ENCODE results near the gene IL37.
A peak's percentile ranks its signal among the peaks of the same experiment; 100 is the strongest.

Gene IL37

GRCh38 chr2:112880696-112881095, 30.3 kb upstream of the IL37 start:
- TF ChIP-seq SUZ12 (IDR thresholded peaks at IDR 0.05) (no peak), ELF4 (IDR thresholded peaks at IDR 0.05) (no peak), HDGF (IDR thresholded peaks at IDR 0.05; ENCODE audit: borderline replicate concordance) (no peak), SP1 (IDR thresholded peaks at IDR 0.05) (no peak), TARDBP (IDR thresholded peaks at IDR 0.05) (no peak), L3MBTL2 (conservative IDR thresholded peaks at IDR 0.05) (no peak), PKNOX1 (IDR thresholded peaks at IDR 0.05) (no peak), FOXM1 (IDR thresholded peaks at IDR 0.05; ENCODE audit: borderline replicate concordance) (no peak), CTBP1 (IDR thresholded peaks at IDR 0.05; ENCODE audit: borderline replicate concordance) (no peak), NFRKB (IDR thresholded peaks at IDR 0.05) (no peak), FOXK2 (IDR thresholded peaks at IDR 0.05) (no peak), FOXA1 (IDR thresholded peaks at IDR 0.05) (no peak), LEF1 (IDR thresholded peaks at IDR 0.05; ENCODE audit: borderline replicate concordance) (no peak), ZNF384 (IDR thresholded peaks at IDR 0.05) (no peak)
- ChIA-PET POLR2A (no interaction called here), CTCF (interaction anchor here (0.6 kb wide), 1 partner anchor 128 kb away, joined by 3 read pairs; no protein-coding TSS in a partner anchor)
- no peak for DNase-seq (ENCODE audit: extremely low spot score)

- TF ChIP-seq PKNOX1 (IDR thresholded peaks at IDR 0.05), result no peak
- ChIA-PET POLR2A (no interaction called here), CTCF (interaction anchor here (0.6 kb wide), 1 partner anchor 128 kb away, joined by 3 read pairs; no protein-coding TSS in a partner anchor)
- no peak for DNase-seq (ENCODE audit: extremely low spot score)
These were observed 29.6 kb upstream of the IL37 start for GRCh38 chr2:112881217-112881985.

- TF ChIP-seq SUZ12 (IDR thresholded peaks at IDR 0.05), result no peak
- TF ChIP-seq L3MBTL2 (conservative IDR thresholded peaks at IDR 0.05), result no peak
- no peak for TF ChIP-seq NFRKB (IDR thresholded peaks at IDR 0.05)
- TF ChIP-seq PKNOX1 (IDR thresholded peaks at IDR 0.05), result no peak
- no peak for TF ChIP-seq ZNF384 (IDR thresholded peaks at IDR 0.05)
- TF ChIP-seq BHLHE40 (IDR thresholded peaks at IDR 0.05; ENCODE audit: borderline replicate concordance), result no peak
- TF ChIP-seq HDGF (IDR thresholded peaks at IDR 0.05; ENCODE audit: borderline replicate concordance), result no peak
- no peak for TF ChIP-seq FOXK2 (IDR thresholded peaks at IDR 0.05)
- TF ChIP-seq ARNT (IDR thresholded peaks at IDR 0.05), result no peak
- no peak for TF ChIP-seq TARDBP (IDR thresholded peaks at IDR 0.05)
- no peak for TF ChIP-seq FOXM1 (IDR thresholded peaks at IDR 0.05; ENCODE audit: borderline replicate concordance)
- TF ChIP-seq CTBP1 (IDR thresholded peaks at IDR 0.05; ENCODE audit: borderline replicate concordance), result no peak
- TF ChIP-seq ELF4 (IDR thresholded peaks at IDR 0.05), result no peak
- TF ChIP-seq FOXA1 (IDR thresholded peaks at IDR 0.05), result no peak
- no peak for TF ChIP-seq LEF1 (IDR thresholded peaks at IDR 0.05; ENCODE audit: borderline replicate concordance)
- TF ChIP-seq SP1 (IDR thresholded peaks at IDR 0.05), result no peak
- DNase-seq (ENCODE audit: extremely low spot score), result no peak
- CTCF ChIA-PET, result no interaction called here
- POLR2A ChIA-PET, result no interaction called here
These were observed 27.3 kb upstream of the IL37 start for GRCh38 chr2:112883669-112884068.

GRCh38 chr2:112884869-112885505, 26.0 kb upstream of the IL37 start:
- ChIA-PET CTCF (interaction anchor here (0.6 to 3.2 kb wide), 19 partner anchors 8 to 285 kb away, joined by 3 to 28 read pairs (median 3); partner anchors contain the start of gene IL37), POLR2A (no interaction called here)
- peak; percentile 70 for DNase-seq (ENCODE audit: extremely low spot score)
- no peak for TF ChIP-seq HDGF (IDR thresholded peaks at IDR 0.05; ENCODE audit: borderline replicate concordance)
- TF ChIP-seq L3MBTL2 (conservative IDR thresholded peaks at IDR 0.05), result no peak
- TF ChIP-seq FOXM1 (IDR thresholded peaks at IDR 0.05; ENCODE audit: borderline replicate concordance), result no peak
- TF ChIP-seq FOXA1 (IDR thresholded peaks at IDR 0.05), result no peak
- TF ChIP-seq FOXK2 (IDR thresholded peaks at IDR 0.05), result no peak
- no peak for TF ChIP-seq SUZ12 (IDR thresholded peaks at IDR 0.05)
- no peak for TF ChIP-seq SP1 (IDR thresholded peaks at IDR 0.05)
- no peak for TF ChIP-seq BHLHE40 (IDR thresholded peaks at IDR 0.05; ENCODE audit: borderline replicate concordance)
- TF ChIP-seq TARDBP (IDR thresholded peaks at IDR 0.05), result no peak
- TF ChIP-seq LEF1 (IDR thresholded peaks at IDR 0.05; ENCODE audit: borderline replicate concordance), result no peak

GRCh38 chr2:112885506-112885902, 25.5 kb upstream of the IL37 start:
- ChIA-PET CTCF (interaction anchor here (0.6 to 3.2 kb wide), 19 partner anchors 9 to 285 kb away, joined by 3 to 28 read pairs (median 3); partner anchors contain the start of gene IL37), POLR2A (no interaction called here)
- no peak for TF ChIP-seq CTBP1 (IDR thresholded peaks at IDR 0.05; ENCODE audit: borderline replicate concordance)
- TF ChIP-seq FOXA1 (IDR thresholded peaks at IDR 0.05), result no peak
- no peak for TF ChIP-seq FOXK2 (IDR thresholded peaks at IDR 0.05)
- no peak for TF ChIP-seq PKNOX1 (IDR thresholded peaks at IDR 0.05)
- no peak for DNase-seq (ENCODE audit: extremely low spot score)

Data from HEK293T (cell line).